K562 (cell line): ENCODE measurements around the gene PET117.
"Not testable (repeated sequence)": the region's sequence is repeated elsewhere in the genome, so short reads cannot be mapped to it uniquely, and the experiment has no call there.

ENCODE experiments used
- ETV5 ChIP-seq: sonication (generic); formaldehyde crosslinking; IDR thresholded peaks from 2 replicates; pipeline ENCODE4 v1.4.0; 2020; ENCODE audit warnings: low read depth, mild to moderate bottlenecking, missing genetic modification reagents
- HNRNPL ChIP-seq: fragments of 200-400 bp; formaldehyde crosslinking; IDR thresholded peaks from 2 replicates; pipeline ENCODE4 v1.6.1; 2017; ENCODE audit warnings: low read depth, mild to moderate bottlenecking, low read length
- MAZ ChIP-seq, 2 experiments: fragments of 450-650 bp in 1 of 2; sonication (generic) in 1 of 2; formaldehyde crosslinking; IDR thresholded peaks in 1 of 2; conservative IDR thresholded peaks in 1 of 2; 2 replicates each; pipeline versions ENCODE4 v1.4.0 to v1.5.0; 2020; ENCODE audit warnings: mild to moderate bottlenecking in 1 of 2, missing genetic modification reagents in 1 of 2
- ZBTB40 ChIP-seq, 2 experiments: fragments of 450-650 bp in 1 of 2; sonication (generic) in 1 of 2; formaldehyde crosslinking in 1 of 2; IDR thresholded peaks; 2 replicates each; pipeline versions ENCODE4 v1.7.1 to v1.9.0; 2016 to 2022; ENCODE audit warnings: inconsistent platforms in 1 of 2, mild to moderate bottlenecking in 1 of 2, missing genetic modification reagents in 1 of 2
- TF ChIP-seq, protein P1 (sequence below): sonication (generic); formaldehyde crosslinking; IDR thresholded peaks from 2 replicates; pipeline ENCODE4 v1.8.1; 2023; ENCODE audit warnings: mild to moderate bottlenecking, missing genetic modification reagents

- not testable (repeated sequence) for TF ChIP-seq MAZ (CRISPR knock-in tag; conservative IDR thresholded peaks at IDR 0.05 in 1 of 2, IDR thresholded peaks at IDR 0.05 in 1 of 2); ZBTB40 (IDR thresholded peaks at IDR 0.05); ZBTB40 (CRISPR knock-in tag; IDR thresholded peaks at IDR 0.05); HNRNPL; ETV5 (CRISPR knock-in tag)
- TF ChIP-seq, protein P1, sequence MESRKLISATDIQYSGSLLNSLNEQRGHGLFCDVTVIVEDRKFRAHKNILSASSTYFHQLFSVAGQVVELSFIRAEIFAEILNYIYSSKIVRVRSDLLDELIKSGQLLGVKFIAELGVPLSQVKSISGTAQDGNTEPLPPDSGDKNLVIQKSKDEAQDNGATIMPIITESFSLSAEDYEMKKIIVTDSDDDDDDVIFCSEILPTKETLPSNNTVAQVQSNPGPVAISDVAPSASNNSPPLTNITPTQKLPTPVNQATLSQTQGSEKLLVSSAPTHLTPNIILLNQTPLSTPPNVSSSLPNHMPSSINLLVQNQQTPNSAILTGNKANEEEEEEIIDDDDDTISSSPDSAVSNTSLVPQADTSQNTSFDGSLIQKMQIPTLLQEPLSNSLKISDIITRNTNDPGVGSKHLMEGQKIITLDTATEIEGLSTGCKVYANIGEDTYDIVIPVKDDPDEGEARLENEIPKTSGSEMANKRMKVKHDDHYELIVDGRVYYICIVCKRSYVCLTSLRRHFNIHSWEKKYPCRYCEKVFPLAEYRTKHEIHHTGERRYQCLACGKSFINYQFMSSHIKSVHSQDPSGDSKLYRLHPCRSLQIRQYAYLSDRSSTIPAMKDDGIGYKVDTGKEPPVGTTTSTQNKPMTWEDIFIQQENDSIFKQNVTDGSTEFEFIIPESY: not testable (repeated sequence)
These were observed 48.8 kb upstream of the PET117 start for GRCh38 chr20:18088841-18089240.
